HFF-Myc (cell line): ENCODE results near the gene ARMH1.
"Not testable (repeated sequence)": the region's sequence is repeated elsewhere in the genome, so short reads cannot be mapped to it uniquely, and the experiment has no call there.

Experiments used
- DNase-seq: peaks from one replicate; pipeline ENCODE4 v3.0.0-alpha.2; 2011; ENCODE audit warnings: low read depth; ENCODE audit errors: extremely low read depth
- H3K4me3 ChIP-seq: replicated peaks from 2 replicates; pipeline ENCODE4 v1.5.1; 2011; ENCODE audit warnings: low read depth, mild to moderate bottlenecking, control low read depth, low read length
- CTCF ChIP-seq: IDR thresholded peaks from 2 replicates; pipeline ENCODE4 v1.5.1; 2012; ENCODE audit warnings: mild to moderate bottlenecking, low read depth, low read length, control low read depth; ENCODE audit errors: missing control alignments

Gene ARMH1

GRCh38 chr1:44743211-44743610 is 68.7 kb downstream of the ARMH1 start:
- no peak for DNase-seq
- no peak overlapping the region for H3K4me3 ChIP-seq
- TF ChIP-seq CTCF, result no peak

- no peak for DNase-seq
- TF ChIP-seq CTCF, result no peak
Measured at GRCh38 chr1:44747878-44748277, 73.4 kb downstream of the ARMH1 start.

GRCh38 chr1:44757420-44757819 is 82.9 kb downstream of the ARMH1 start:
- DNase-seq, result no peak
- TF ChIP-seq CTCF, result no peak
- H3K4me3 ChIP-seq, result no peak overlapping the region

More at GRCh38 chr1:44747878-44748277, 73.4 kb downstream of the ARMH1 start:
- no peak overlapping the region for H3K4me3 ChIP-seq

GRCh38 chr1:44759077-44759476 is 84.6 kb downstream of the ARMH1 start:
- no peak for DNase-seq
- TF ChIP-seq CTCF, result no peak
- no peak overlapping the region for H3K4me3 ChIP-seq

GRCh38 chr1:44760876-44761275 is 86.4 kb downstream of the ARMH1 start:
- no peak for TF ChIP-seq CTCF
- H3K4me3 ChIP-seq, result no peak overlapping the region

GRCh38 chr1:44766421-44766820 is 91.9 kb downstream of the ARMH1 start:
- H3K4me3 ChIP-seq, DNase-seq: not testable (repeated sequence)

More at GRCh38 chr1:44760876-44761275, 86.4 kb downstream of the ARMH1 start:
- DNase-seq, result no peak
